Measurements from ENCODE around the gene TEAD4. TPM values are rescaled to one million over a fixed set of nuclear protein-coding genes. Genes with fewer than 3 reads are reported as not detected.

TEAD4 gene
- total RNA-seq (10 to 100 TPM in 7 of 9 donors, 1 to 10 TPM in 2; 5.7 to 49.8 (median 16.1) TPM), polyA plus RNA-seq (10 to 100 TPM in 1 of 2 donors, 1 to 10 TPM in 1; 7.3 to 59.2 TPM)
- long read RNA-seq, donor 1, partial matches to known transcripts, result 10 of 11 reads
- long read RNA-seq, donor 1, other reads (novel, unspliced or antisense), result 1 of 11 reads
- long read RNA-seq, donor 2, transcript TEAD4-202 (13 exons, 1,690 nt), result major isoform, 10 of 85 reads
- long read RNA-seq, donor 2, partial matches to known transcripts, result 56 of 85 reads
- long read RNA-seq, donor 2, other reads (novel, unspliced or antisense), result 13 of 85 reads
- long read RNA-seq, donor 3, partial matches to known transcripts, result 28 of 34 reads
- long read RNA-seq, donor 3, other reads (novel, unspliced or antisense), result 2 of 34 reads

GRCh38 chr12:2959192-2959504 lies at the start of gene TEAD4:
Gene TEAD4 (plus strand): TSS chr12:2959397.
- Histone ChIP-seq H3K27ac (peak within 1 kb of the TSS; percentile 79 to 94 (median 85)), H3K4me3 (peak within 1 kb of the TSS; percentile 39 to 86 (median 66)), H3K4me1 (peaks cover 0 to 49% (median 18%) of the 10 kb centered on the region in 12 donors), H3K9me3 (no peaks in the 10 kb centered on the region), H3K27me3 (peaks cover 0 to 25% (median 0%) of the 10 kb centered on the region in 9 donors), H3K36me3 (no peaks in the 10 kb centered on the region)
- intact Hi-C loops (cut with DNase I), result loop anchor here in 1 of 10 donors (5.0 kb wide), 1 partner anchor 72 kb away; no protein-coding TSS in a partner anchor
- ATAC-seq (peak in 3 of 4 donors; percentile 28 to 61 (median 55)), DNase-seq (peak; percentile 58 to 81 (median 73))
- 0 to 1% (median 1%) methylated on average over 2 to 50 of the region's 50 CpGs; no CpG with 5 or more reads in 1 of the 4 donors for WGBS, 4 donors
- no peak for TF ChIP-seq POLR2A (IDR thresholded peaks at IDR 0.05)
- no peak for TF ChIP-seq CTCF (IDR thresholded peaks at IDR 0.05)

GRCh38 chr12:2912216-2912575 lies 47.0 kb upstream of the TEAD4 start:
- TF ChIP-seq CTCF (IDR thresholded peaks at IDR 0.05), result no peak
- TF ChIP-seq POLR2A (IDR thresholded peaks at IDR 0.05), result no peak
- intact Hi-C loops (cut with DNase I), result no loop called here
- DNase-seq (no peak), ATAC-seq (no peak)
- Histone ChIP-seq H3K27ac (no peak overlapping the region), H3K9me3 (no peaks in the 10 kb centered on the region), H3K4me3 (no peak overlapping the region), H3K4me1 (no peaks in the 10 kb centered on the region), H3K27me3 (no peaks in the 10 kb centered on the region), H3K36me3 (peaks cover 0 to 69% (median 9%) of the 10 kb centered on the region in 9 donors)
- 93 to 99% (median 98%) methylated on average over 3 of the region's 3 CpGs for WGBS, 4 donors

GRCh38 chr12:2919249-2919648 lies 39.9 kb upstream of the TEAD4 start:
- H3K4me3 ChIP-seq, result no peak overlapping the region
- ATAC-seq (no peak), DNase-seq (no peak)
- H3K27me3 ChIP-seq, result no peaks in the 10 kb centered on the region
- peaks cover 0 to 75% (median 37%) of the 10 kb centered on the region in 9 donors for H3K36me3 ChIP-seq
- intact Hi-C loops (cut with DNase I), result no loop called here
- H3K9me3 ChIP-seq, result no peaks in the 10 kb centered on the region
- H3K27ac ChIP-seq, result no peak overlapping the region
- TF ChIP-seq POLR2A (IDR thresholded peaks at IDR 0.05) (no peak), CTCF (IDR thresholded peaks at IDR 0.05) (no peak)
- peaks cover 0 to 3% (median 0%) of the 10 kb centered on the region in 12 donors for H3K4me1 ChIP-seq
- WGBS, 4 donors, result 54 to 74% (median 64%) methylated on average over 2 of the region's 2 CpGs

- intact Hi-C loops (cut with DNase I), result no loop called here
- 96 to 98% (median 97%) methylated on average over 2 of the region's 2 CpGs for WGBS, 4 donors
- Histone ChIP-seq H3K4me1 (peaks cover 0 to 3% (median 0%) of the 10 kb centered on the region in 12 donors), H3K36me3 (peaks cover 0 to 80% (median 60%) of the 10 kb centered on the region in 9 donors), H3K27me3 (no peaks in the 10 kb centered on the region), H3K9me3 (no peaks in the 10 kb centered on the region), H3K27ac (no peak overlapping the region), H3K4me3 (no peak overlapping the region)
- DNase-seq (no peak), ATAC-seq (no peak)
- TF ChIP-seq POLR2A (IDR thresholded peaks at IDR 0.05) (no peak), CTCF (IDR thresholded peaks at IDR 0.05) (no peak)
Observed at GRCh38 chr12:2922329-2922728, 36.9 kb upstream of the TEAD4 start.
